DMS53 treated with DMSO at 0.1 percent for 48 hours (cell line): ENCODE results near the gene PTCD1.

Experiments used
- DNase-seq: peaks from one replicate; lab custom pipeline; 2025; ENCODE audit not compliant: unreplicated experiment; lab: John Stamatoyannopoulos, UW

Gene PTCD1

GRCh38 chr7:99369767-99370391 is 68.7 kb downstream of the PTCD1 start:
- DNase-seq: no peak

GRCh38 chr7:99368750-99369389 is 69.7 kb downstream of the PTCD1 start:
- DNase-seq: no peak
